GM12878 (cell line): Measurements from ENCODE around the gene OPRPN. TPM values are rescaled to one million over a fixed set of nuclear protein-coding genes. Genes with fewer than 3 reads are reported as not detected.

Experiments
- ATAC-seq: fragments of 200-7000 bp; cut with Tn5 transposase; 3 replicates; pipeline ENCODE4 v1.9.1; 2020; ENCODE audit warnings: mild to moderate bottlenecking, moderate library complexity
- BruUV-seq: library from RNA; stranded (reverse); fragments of 400-500 nt; replicated peaks from 2 replicates; lab custom pipeline; 2021; lab: Mats Ljungman, UMichigan
- CTCF ChIA-PET: fragments of 300-600 bp; sonication (Branson Sonifier 250); formaldehyde crosslinking; extraction: SDS; loops from one replicate; lab custom pipeline; 2021; ENCODE audit warnings: inconsistent platforms; lab: Yijun Ruan, JAX
- POLR2A ChIA-PET: fragments of 350-600 bp; formaldehyde crosslinking; extraction: SDS; loops from one replicate; lab custom pipeline; 2021; ENCODE audit warnings: inconsistent platforms; lab: Charles Lee
- RAD21 ChIA-PET: fragments of 300-600 bp; sonication (Branson Sonifier 250); formaldehyde crosslinking; loops from one replicate; lab custom pipeline; 2023; ENCODE audit warnings: antibody characterized with exemption; ENCODE audit not compliant: unreplicated experiment; lab: Charles Lee
- SMC1A ChIA-PET: fragments of 300-600 bp; sonication (Branson Sonifier 250); formaldehyde crosslinking; loops from one replicate; lab custom pipeline; 2023; ENCODE audit not compliant: unreplicated experiment, uncharacterized antibody; lab: Charles Lee
- DNase-seq: peaks from one replicate; pipeline ENCODE4 v3.0.0-alpha.2; 2011; ENCODE audit warnings: low read depth, low spot score
- FAIRE-seq: peaks from 3 replicates; lab custom pipeline; 2011; peaks lifted over from hg19 to GRCh38; lab: Jason Lieb, UNC
- H2AFZ ChIP-seq: 2 replicates; pipeline ENCODE4 v1.6.0; 2011; ENCODE audit warnings: low read depth, low read length, control low read depth; ENCODE audit not compliant: control insufficient read depth
- H3K27ac ChIP-seq: 2 replicates; pipeline ENCODE4 v1.5.1; 2011; ENCODE audit warnings: control low read depth; ENCODE audit not compliant: control insufficient read depth, insufficient read depth
- H3K27me3 ChIP-seq, 2 experiments: replicated peaks in 1 of 2; 2 replicates each; pipeline versions ENCODE4 v1.6.0 to v1.6.1; 2011; ENCODE audit warnings: low read length in 1 of 2; ENCODE audit not compliant: control insufficient read depth in 2 of 2, insufficient read depth in 2 of 2
- H3K36me3 ChIP-seq, 2 experiments: 2 replicates each; pipeline ENCODE4 v1.5.1; 2011; ENCODE audit warnings: low read length in 1 of 2; ENCODE audit not compliant: control insufficient read depth in 2 of 2, insufficient read depth in 2 of 2
- H3K4me1 ChIP-seq: 2 replicates; pipeline ENCODE4 v1.6.1; 2011; ENCODE audit warnings: mild to moderate bottlenecking, low read length, moderate library complexity, mixed read lengths; ENCODE audit not compliant: control insufficient read depth, insufficient read depth
- H3K4me2 ChIP-seq: 2 replicates; pipeline ENCODE4 v1.6.0; 2011; ENCODE audit warnings: control low read depth; ENCODE audit not compliant: control insufficient read depth, insufficient read depth
- H3K4me3 ChIP-seq: fragments of 200-600 bp; sonication (generic); 2 replicates; pipeline ENCODE4 v1.5.1; 2016
- H3K79me2 ChIP-seq: 2 replicates; pipeline ENCODE4 v1.6.0; 2011; ENCODE audit warnings: low read length; ENCODE audit not compliant: control insufficient read depth, insufficient read depth
- H3K9ac ChIP-seq: 2 replicates; pipeline ENCODE4 v1.8.0; 2011; ENCODE audit warnings: low read length, control low read depth, mixed read lengths; ENCODE audit not compliant: control insufficient read depth, insufficient read depth
- H3K9me3 ChIP-seq: replicated peaks from 3 replicates; pipeline ENCODE4 v1.5.1; 2011; ENCODE audit warnings: mild to moderate bottlenecking, low read length; ENCODE audit not compliant: control insufficient read depth, insufficient read depth
- H4K20me1 ChIP-seq: 2 replicates; pipeline ENCODE4 v1.6.0; 2011; ENCODE audit not compliant: control insufficient read depth, insufficient read depth
- CBX3 ChIP-seq: fragments of 200-600 bp; sonication (generic); IDR thresholded peaks from 2 replicates; pipeline ENCODE4 v1.6.1; 2016; ENCODE audit warnings: low read depth, borderline replicate concordance
- ESRRA ChIP-seq: IDR thresholded peaks from 2 replicates; pipeline ENCODE4 v1.6.1; 2012; ENCODE audit warnings: mild to moderate bottlenecking, low read length, improper control_type of control experiment
- JUNB ChIP-seq: IDR thresholded peaks from 2 replicates; pipeline ENCODE4 v1.6.1; 2016; ENCODE audit warnings: antibody characterized with exemption, mild to moderate bottlenecking
- MTA3 ChIP-seq: IDR thresholded peaks from 2 replicates; pipeline ENCODE4 v1.6.1; 2012; ENCODE audit warnings: low read length, inconsistent platforms, borderline replicate concordance
- NR2F1 ChIP-seq: fragments of 450-650 bp; conservative IDR thresholded peaks from 2 replicates; pipeline ENCODE4 v1.6.1; 2017; ENCODE audit warnings: mild to moderate bottlenecking
- POLR2AphosphoS5 ChIP-seq: IDR thresholded peaks from 2 replicates; pipeline ENCODE4 v1.6.1; 2011; ENCODE audit warnings: mild to moderate bottlenecking, low read length, inconsistent platforms
- PRDM15 ChIP-seq: fragments of 450-650 bp; formaldehyde crosslinking; IDR thresholded peaks from 2 replicates; pipeline ENCODE4 v1.4.0; 2020; ENCODE audit warnings: mild to moderate bottlenecking, moderate library complexity
- RFX5 ChIP-seq: IDR thresholded peaks from 2 replicates; pipeline ENCODE4 v1.6.1; 2011; ENCODE audit warnings: low read depth, low read length, improper control_type of control experiment
- SREBF2 ChIP-seq: IDR thresholded peaks from 2 replicates; pipeline ENCODE4 v1.6.1; 2012; ENCODE audit warnings: mild to moderate bottlenecking, low read length
- ZNF24 ChIP-seq: fragments of 450-650 bp; IDR thresholded peaks from 2 replicates; pipeline ENCODE4 v1.6.1; 2017; ENCODE audit warnings: antibody characterized with exemption, mild to moderate bottlenecking
- ZNF274 ChIP-seq: IDR thresholded peaks from one replicate; pipeline ENCODE4 v1.8.0; 2011; ENCODE audit not compliant: insufficient read length, insufficient read depth
- ZNF384 ChIP-seq: IDR thresholded peaks from 2 replicates; pipeline ENCODE4 v1.6.1; 2012; ENCODE audit warnings: low read depth, mild to moderate bottlenecking, low read length, improper control_type of control experiment, borderline replicate concordance
- ZNF622 ChIP-seq: fragments of 450-650 bp; IDR thresholded peaks from 2 replicates; pipeline ENCODE4 v1.6.1; 2017; ENCODE audit warnings: mild to moderate bottlenecking, inconsistent platforms
- ZZZ3 ChIP-seq: IDR thresholded peaks from 2 replicates; pipeline ENCODE4 v1.6.1; 2011; ENCODE audit warnings: low read depth; ENCODE audit not compliant: control insufficient read depth, insufficient read length
- in situ Hi-C: fragments of 300-500 bp; cut with MboI; formaldehyde crosslinking; loops from 9 replicates; pipeline ENCODE4 v1.14.3; 2018; ENCODE audit warnings: mixed read lengths
- intact Hi-C: fragments of 100-400 bp; cut with micrococcal nuclease; formaldehyde crosslinking; loops from one replicate; pipeline ENCODE4 v1.14.2; 2022; ENCODE audit not compliant: unreplicated experiment
- polyA plus RNA-seq, 11 experiments: library from polyadenylated mRNA; depleted of rRNA in 4 of 11; unstranded in 6 of 11; stranded (reverse) in 5 of 11; fragments of >200 nt; fragmentation: Nextera tagmentation in 4 of 11; fragmentation: Illumina TruSeq in 1 of 11; extraction: Ambion mirVana in 4 of 11; extraction: Trizol in 1 of 11; gene quantifications; 1 replicate in 1 of 11; 2 replicates in 10 of 11; pipeline versions ENCODE4 v1.2.1 to v1.2.3, GENCODE V29; 2011 to 2016; ENCODE audit warnings: inconsistent platforms in 2 of 11, missing spikeins in 2 of 11, low read depth in 1 of 11
- total RNA-seq, 4 experiments: library from RNA; depleted of rRNA in 3 of 4; stranded (reverse); fragments of >200 nt in 3 of 4; fragmentation: Illumina TruSeq in 1 of 4; extraction: Trizol in 1 of 4; gene quantifications; 2 replicates each; pipeline versions ENCODE4 v1.2.1 to v1.2.3, GENCODE V29; 2013 to 2021
- TF ChIP-seq, protein P1 (sequence below): fragments of 450-650 bp; IDR thresholded peaks from 2 replicates; pipeline ENCODE4 v1.6.1; 2017; ENCODE audit warnings: antibody characterized with exemption, mild to moderate bottlenecking, moderate library complexity

The OPRPN gene
- total and polyA plus RNA-seq, 10 of the 15 experiments (the other 5 are each of a cell fraction or from before 2014, with no cell fraction given), result 0.16 to 0.33 TPM; not detected in 8

GRCh38 chr4:70442474-70442873, 44.7 kb downstream of the OPRPN start:
- RAD21 ChIA-PET, result no interaction called here
- Histone ChIP-seq H3K9ac (no peak overlapping the region), H2AFZ (no peak overlapping the region), H3K4me3 (no peak overlapping the region), H4K20me1 (no peaks in the 10 kb centered on the region), H3K27me3 (no peaks in the 10 kb centered on the region), H3K79me2 (no peaks in the 10 kb centered on the region), H3K27ac (no peak overlapping the region), H3K9me3 (no peaks in the 10 kb centered on the region), H3K4me1 (no peaks in the 10 kb centered on the region), H3K36me3 (no peaks in the 10 kb centered on the region), H3K4me2 (no peak overlapping the region)
- CTCF ChIA-PET, result no interaction called here
- in situ Hi-C loops, result no loop called here
- SMC1A ChIA-PET, result no interaction called here
- no TSS peak for BruUV-seq
- FAIRE-seq (no peak), ATAC-seq (no peak), DNase-seq (no peak)
- POLR2A ChIA-PET, result no interaction called here
- intact Hi-C loops, result no loop called here
- no peak for TF ChIP-seq POLR2AphosphoS5
- no peak for TF ChIP-seq RFX5
- TF ChIP-seq ESRRA, result no peak
- TF ChIP-seq SREBF2, result no peak
- no peak for TF ChIP-seq ZNF384
- no peak for TF ChIP-seq ZNF622
- TF ChIP-seq PRDM15 (CRISPR knock-in tag), result no peak
- TF ChIP-seq CBX3, result no peak
- TF ChIP-seq JUNB, result no peak
- TF ChIP-seq ZNF24, result no peak
- TF ChIP-seq MTA3, result no peak
- no peak for TF ChIP-seq ZNF274
- TF ChIP-seq, protein P1, sequence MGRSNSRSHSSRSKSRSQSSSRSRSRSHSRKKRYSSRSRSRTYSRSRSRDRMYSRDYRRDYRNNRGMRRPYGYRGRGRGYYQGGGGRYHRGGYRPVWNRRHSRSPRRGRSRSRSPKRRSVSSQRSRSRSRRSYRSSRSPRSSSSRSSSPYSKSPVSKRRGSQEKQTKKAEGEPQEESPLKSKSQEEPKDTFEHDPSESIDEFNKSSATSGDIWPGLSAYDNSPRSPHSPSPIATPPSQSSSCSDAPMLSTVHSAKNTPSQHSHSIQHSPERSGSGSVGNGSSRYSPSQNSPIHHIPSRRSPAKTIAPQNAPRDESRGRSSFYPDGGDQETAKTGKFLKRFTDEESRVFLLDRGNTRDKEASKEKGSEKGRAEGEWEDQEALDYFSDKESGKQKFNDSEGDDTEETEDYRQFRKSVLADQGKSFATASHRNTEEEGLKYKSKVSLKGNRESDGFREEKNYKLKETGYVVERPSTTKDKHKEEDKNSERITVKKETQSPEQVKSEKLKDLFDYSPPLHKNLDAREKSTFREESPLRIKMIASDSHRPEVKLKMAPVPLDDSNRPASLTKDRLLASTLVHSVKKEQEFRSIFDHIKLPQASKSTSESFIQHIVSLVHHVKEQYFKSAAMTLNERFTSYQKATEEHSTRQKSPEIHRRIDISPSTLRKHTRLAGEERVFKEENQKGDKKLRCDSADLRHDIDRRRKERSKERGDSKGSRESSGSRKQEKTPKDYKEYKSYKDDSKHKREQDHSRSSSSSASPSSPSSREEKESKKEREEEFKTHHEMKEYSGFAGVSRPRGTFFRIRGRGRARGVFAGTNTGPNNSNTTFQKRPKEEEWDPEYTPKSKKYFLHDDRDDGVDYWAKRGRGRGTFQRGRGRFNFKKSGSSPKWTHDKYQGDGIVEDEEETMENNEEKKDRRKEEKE, result no peak
- no peak for TF ChIP-seq NR2F1
- TF ChIP-seq ZZZ3, result no peak
